Neural cell (in vitro differentiated cells): ENCODE results near the gene C3orf62.

Experiments used
- CTCF ChIP-seq: fragments of 450-650 bp; IDR thresholded peaks from 2 replicates; pipeline ENCODE4 v1.5.1; 2014; ENCODE audit warnings: antibody characterized with exemption, mild to moderate bottlenecking, moderate library complexity; ENCODE audit not compliant: poor library complexity, severe bottlenecking
- EP300 ChIP-seq: fragments of 450-650 bp; conservative IDR thresholded peaks from 2 replicates; pipeline ENCODE4 v1.6.1; 2014; ENCODE audit warnings: antibody characterized with exemption, mild to moderate bottlenecking, moderate library complexity; ENCODE audit not compliant: poor library complexity, severe bottlenecking
- EZH2 ChIP-seq: fragments of 200-600, 300-800 bp; shearing (Covaris generic), sonication (generic); IDR thresholded peaks from 2 replicates; pipeline ENCODE4 v1.6.1; 2014; ENCODE audit warnings: antibody characterized with exemption, low read length, borderline replicate concordance, mild to moderate bottlenecking; ENCODE audit not compliant: insufficient read depth, poor library complexity, severe bottlenecking
- RAD21 ChIP-seq: fragments of 450-650 bp; conservative IDR thresholded peaks from 2 replicates; pipeline ENCODE4 v1.6.1; 2014; ENCODE audit warnings: antibody characterized with exemption, mild to moderate bottlenecking, moderate library complexity
- REST ChIP-seq: IDR thresholded peaks from 2 replicates; pipeline ENCODE4 v1.6.1; 2012; ENCODE audit warnings: borderline replicate concordance
- SMC3 ChIP-seq: fragments of 450-650 bp; conservative IDR thresholded peaks from 2 replicates; pipeline ENCODE4 v1.6.1; 2014; ENCODE audit warnings: antibody characterized with exemption, mild to moderate bottlenecking, moderate library complexity; ENCODE audit not compliant: poor library complexity
- TAF1 ChIP-seq: IDR thresholded peaks from 2 replicates; pipeline ENCODE4 v1.6.1; 2012; ENCODE audit warnings: low read depth

GRCh38 chr3:49222002-49222401 lies 55.0 kb downstream of the C3orf62 start:
- TF ChIP-seq CTCF (no peak), EZH2 (no peak), TAF1 (no peak), REST (no peak), EP300 (no peak), RAD21 (no peak), SMC3 (no peak)
